GM10847 (cell line): Measurements from ENCODE around the gene LRIG1.

Source experiments
- POLR2A ChIP-seq: IDR thresholded peaks from 2 replicates; pipeline ENCODE4 v1.6.1; 2011; ENCODE audit not compliant: insufficient read length; ENCODE audit errors: extremely low read depth

The LRIG1 gene

DNA sequence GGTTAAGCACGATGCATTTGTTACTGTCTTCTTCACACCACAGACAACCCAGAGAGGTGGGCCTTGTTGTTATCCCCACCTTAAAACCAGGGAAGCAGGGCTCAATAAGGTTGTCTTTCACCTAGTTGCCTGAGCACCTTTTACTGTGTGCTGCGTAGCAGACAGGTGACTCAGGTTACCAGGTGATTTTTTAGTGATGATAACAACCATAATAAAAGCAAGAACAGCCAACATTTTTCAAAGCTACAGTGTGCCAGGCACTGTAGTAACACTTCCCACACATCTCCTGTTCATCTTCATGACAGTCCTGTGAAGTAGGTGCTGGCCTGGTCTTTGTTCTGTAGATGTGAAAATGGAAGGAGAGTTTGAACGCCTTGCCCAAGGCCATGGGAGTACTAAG lies 147.8 kb downstream of the LRIG1 start:
- TF ChIP-seq POLR2A = no peak

DNA sequence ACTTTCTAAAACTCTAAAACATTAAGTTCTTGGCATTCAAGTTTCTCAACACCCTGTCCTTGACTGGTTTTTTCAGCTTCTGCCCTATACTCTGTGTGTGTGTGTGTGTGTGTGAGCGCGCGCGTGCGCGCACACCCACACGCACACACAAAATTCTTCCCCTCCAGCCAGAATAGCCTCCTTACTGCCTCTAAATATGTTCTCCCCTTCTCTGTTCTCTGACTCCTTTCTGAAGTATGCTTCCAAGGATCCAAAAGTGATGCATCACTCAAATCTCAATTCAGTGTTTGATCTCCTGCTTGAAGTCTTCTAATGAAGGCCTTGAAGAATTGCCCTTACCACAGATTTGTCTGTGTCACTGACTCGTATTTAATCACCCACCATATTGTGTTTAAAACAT lies 150.2 kb downstream of the LRIG1 start:
- TF ChIP-seq POLR2A = no peak

DNA sequence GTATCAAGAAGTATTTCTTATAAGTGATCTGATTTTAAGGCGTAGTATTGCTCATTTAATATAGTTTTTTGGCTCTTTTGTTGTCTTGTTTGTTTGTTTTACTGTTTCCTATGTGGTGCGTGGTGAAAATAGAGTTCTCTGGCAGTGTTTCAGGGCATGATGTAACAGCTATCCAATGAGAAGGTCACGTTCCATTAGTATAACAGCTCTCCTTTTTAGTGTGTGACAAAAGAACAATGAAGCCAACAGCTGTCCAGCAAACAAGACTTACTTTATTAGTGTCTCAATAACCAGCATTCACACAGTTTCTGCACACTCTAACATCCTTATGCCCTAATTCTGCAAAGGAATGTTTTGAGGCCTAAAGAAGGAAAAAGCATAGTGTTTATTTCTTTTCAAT lies 152.1 kb downstream of the LRIG1 start:
- no peak for TF ChIP-seq POLR2A

DNA sequence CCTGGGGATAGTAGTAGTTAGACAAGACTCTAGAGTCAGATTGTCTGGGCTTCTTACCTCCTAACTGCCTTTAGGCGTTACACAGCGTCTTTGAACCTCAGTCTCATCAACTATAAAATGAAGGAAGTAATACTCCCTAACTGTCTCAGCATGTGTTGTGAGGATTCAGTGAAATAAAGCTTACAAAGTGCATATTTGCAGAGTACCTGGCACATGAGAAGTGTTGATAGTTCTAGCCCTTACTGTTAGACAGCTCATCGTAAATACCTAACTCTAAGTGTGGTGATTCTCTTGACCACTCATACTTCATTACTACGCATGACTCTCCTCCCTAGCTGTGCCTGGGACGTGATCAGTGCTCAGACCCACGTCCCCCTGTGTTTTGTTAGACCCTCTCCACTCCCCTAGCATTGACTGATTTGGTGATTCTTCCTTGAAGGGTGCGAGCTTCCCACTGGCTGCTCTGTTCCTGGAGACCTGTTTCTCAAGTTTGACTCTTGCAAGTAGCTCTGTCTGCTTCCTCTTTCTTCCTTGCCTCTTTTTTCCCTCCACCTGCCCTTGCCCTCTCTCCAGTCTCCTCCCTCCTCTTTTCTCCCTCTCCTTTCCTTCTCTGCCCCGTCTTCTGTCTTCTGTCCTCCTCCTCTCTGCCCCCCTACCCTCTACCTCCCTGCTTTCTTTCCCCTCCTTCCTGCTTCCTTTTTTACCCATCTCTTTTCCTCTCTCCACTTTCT lies 155.8 kb downstream of the LRIG1 start:
- no peak for TF ChIP-seq POLR2A

DNA sequence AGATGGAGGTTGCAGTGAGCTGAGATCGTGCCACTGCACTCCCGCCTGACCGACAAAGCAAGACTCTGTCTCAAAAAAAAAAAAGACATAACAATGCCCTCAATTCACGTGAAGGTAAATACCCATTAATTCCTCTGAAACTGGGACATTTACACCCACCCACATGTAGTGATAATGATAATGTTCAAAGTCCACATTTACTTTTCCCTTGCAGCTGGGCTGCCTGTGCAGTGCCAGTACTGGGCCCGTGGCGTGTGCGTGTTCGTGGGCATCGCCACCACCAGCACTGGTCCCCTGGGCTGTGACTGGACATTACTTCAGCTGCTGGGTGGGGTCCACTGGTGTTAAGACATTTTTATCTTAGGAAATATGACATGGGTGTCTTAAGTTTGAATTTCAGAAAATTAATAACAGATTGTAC lies 156.4 kb downstream of the LRIG1 start:
- no peak for TF ChIP-seq POLR2A

DNA sequence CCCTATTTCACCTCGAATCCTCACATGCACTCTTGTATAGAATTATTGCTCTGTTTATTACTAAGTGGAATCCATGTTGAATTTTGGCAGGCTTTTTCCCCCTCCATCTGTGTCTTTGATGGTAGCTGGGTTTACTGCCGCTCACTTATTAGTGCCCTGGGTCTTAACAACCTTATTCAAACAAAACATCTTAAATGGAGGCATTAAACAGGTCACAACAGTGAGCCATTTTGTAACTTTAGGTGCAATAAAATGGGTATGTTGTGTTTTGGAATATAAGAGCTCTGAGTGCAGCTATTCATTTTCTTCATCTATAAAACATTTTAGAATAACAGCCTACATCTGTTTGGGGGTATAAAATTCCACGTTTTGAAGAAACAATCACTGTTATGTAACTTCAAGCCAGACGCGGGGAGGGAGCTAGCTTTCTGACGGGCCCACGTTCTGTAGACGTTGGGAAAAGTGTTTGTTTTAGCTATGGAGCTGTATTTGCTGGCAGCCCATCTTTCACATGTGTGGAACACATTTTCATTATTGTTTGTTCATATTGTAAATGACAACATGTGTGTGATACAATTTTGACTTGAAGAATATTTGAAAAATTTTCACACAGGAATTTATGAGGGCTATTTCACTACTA lies 158.0 kb downstream of the LRIG1 start:
- no peak for TF ChIP-seq POLR2A

DNA sequence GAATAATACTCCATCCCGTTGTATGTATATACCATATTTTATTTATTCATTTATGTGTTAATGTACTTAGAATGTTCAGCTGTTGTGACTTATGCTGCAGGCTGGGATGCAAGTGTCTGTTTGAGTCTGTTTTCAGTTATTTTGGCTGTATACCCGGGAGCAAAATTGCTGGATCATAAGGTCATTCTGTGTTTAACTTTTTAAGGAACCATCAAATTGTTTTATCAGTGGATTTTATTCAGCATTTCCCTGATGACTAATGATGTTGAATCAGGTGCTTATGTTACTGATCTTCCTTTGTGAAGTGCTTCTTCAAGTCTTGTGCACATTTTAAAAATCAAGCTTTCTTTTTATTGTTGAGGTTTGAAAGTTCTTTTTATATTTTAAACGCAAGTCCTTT lies 161.9 kb downstream of the LRIG1 start:
- no peak for TF ChIP-seq POLR2A

DNA sequence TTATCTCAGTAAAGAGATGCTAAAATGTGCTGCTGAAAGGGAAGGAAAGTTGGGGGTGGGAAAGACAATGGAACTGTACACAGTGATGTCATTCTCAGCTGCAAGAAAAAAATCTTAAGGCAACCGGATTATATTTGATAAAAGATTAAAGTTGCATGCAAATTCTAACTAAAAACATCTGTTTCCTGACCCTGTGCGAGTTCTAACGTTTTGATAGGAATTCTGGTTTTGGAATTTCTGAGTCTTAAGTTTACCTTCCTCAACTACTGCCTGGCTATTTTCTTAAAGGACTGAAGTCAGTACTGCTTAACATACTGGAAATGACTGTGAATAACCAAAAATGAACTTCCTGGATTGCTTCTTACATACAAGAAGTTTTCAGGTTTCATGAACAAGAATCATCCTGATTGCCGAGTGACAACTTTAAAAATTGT lies 164.5 kb downstream of the LRIG1 start:
- TF ChIP-seq POLR2A = no peak

DNA sequence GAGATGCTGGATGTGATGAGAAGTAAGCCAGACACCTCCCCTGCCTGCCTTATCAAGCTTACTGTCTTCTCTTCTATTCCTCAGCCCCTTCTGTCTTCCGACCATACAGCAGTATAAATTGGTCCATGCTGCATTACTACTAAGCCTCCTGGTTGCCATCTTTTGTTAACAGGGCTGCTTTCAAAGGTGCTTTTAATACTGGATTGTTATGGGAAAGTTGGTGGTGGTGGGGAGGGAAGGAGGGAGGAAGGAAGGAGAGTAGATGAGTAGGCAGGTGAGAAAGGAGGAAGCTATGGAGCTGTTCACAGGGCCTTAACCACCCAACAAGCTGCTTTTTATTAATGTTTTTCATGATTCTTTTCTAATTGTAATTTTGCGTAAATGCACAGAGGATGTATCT lies 165.2 kb downstream of the LRIG1 start:
- TF ChIP-seq POLR2A = no peak
